Stomach (tissue), 4 donors: Measurements from ENCODE around the gene USP36.

Experiments used
- CTCF ChIP-seq, 7 experiments: fragments of 450-650 bp in 4 of 7; fragments of 200-600 bp in 3 of 7; sonication (generic) in 3 of 7; IDR thresholded peaks; one replicate each; pipeline ENCODE4 v1.5.1; 2016 to 2019; ENCODE audit warnings: antibody characterized with exemption in 7 of 7, control low read depth in 2 of 7, mild to moderate bottlenecking in 1 of 7
- POLR2A ChIP-seq, 4 donors: fragments of 450-650 bp; IDR thresholded peaks; one replicate each; pipeline ENCODE4 v1.6.1; 2016; ENCODE audit warnings: antibody characterized with exemption in 4 of 4, control low read depth in 2 of 4, mild to moderate bottlenecking in 1 of 4, moderate library complexity in 1 of 4

GRCh38 chr17:78793415-78793814, 47.2 kb downstream of the USP36 start:
- TF ChIP-seq CTCF (IDR thresholded peaks at IDR 0.05) (no peak), POLR2A (IDR thresholded peaks at IDR 0.05) (no peak)
